ENCODE results near the gene SCRN2.

GRCh38 chr17:47831934-47832327 is 9.1 kb downstream of the SCRN2 start:
- TF ChIP-seq GATA3 (IDR thresholded peaks at IDR 0.05; ENCODE audit: low read depth, low read length) (no peak), GATA2 (IDR thresholded peaks at IDR 0.05; ENCODE audit: low read depth, low read length) (no peak)

Measured in SH-SY5Y (cell line).